Nephron progenitor cell (in vitro differentiated cells): ENCODE results near the gene OR2B2.
"Not testable (repeated sequence)": the region's sequence is repeated elsewhere in the genome, so short reads cannot be mapped to it uniquely, and the experiment has no call there.

Experiments
- DNase-seq: peaks from one replicate; pipeline ENCODE4 v3.0.0; 2021
- H3K27ac Mint-ChIP-seq: 2 replicates; pipeline ENCODE4 v1.8.0; 2021; ENCODE audit warnings: mild to moderate bottlenecking, moderate library complexity, mixed read lengths
- H3K27me3 Mint-ChIP-seq: 2 replicates; pipeline ENCODE4 v1.8.0; 2021; ENCODE audit warnings: mild to moderate bottlenecking, low read depth, mixed read lengths; ENCODE audit not compliant: poor library complexity
- H3K36me3 Mint-ChIP-seq: 2 replicates; pipeline ENCODE4 v1.8.0; 2021; ENCODE audit warnings: low read depth, mixed read lengths
- H3K4me1 Mint-ChIP-seq: 2 replicates; pipeline ENCODE4 v1.8.0; 2021; ENCODE audit warnings: mixed read lengths
- H3K4me3 Mint-ChIP-seq: 2 replicates; pipeline ENCODE4 v1.8.0; 2021; ENCODE audit warnings: mild to moderate bottlenecking, moderate library complexity, mixed read lengths
- H3K9me3 Mint-ChIP-seq: 2 replicates; pipeline ENCODE4 v1.8.0; 2021; ENCODE audit warnings: mild to moderate bottlenecking, moderate library complexity, mixed read lengths
- CTCF ChIP-seq: fragments of 200-600 bp; sonication (generic); IDR thresholded peaks from 2 replicates; pipeline ENCODE4 v1.5.0; 2021; ENCODE audit warnings: antibody characterized with exemption

The OR2B2 gene

GRCh38 chr6:27902335-27903314 lies 9.6 kb downstream of the OR2B2 start:
- H3K27ac Mint-ChIP-seq, result peak overlapping the region; percentile 69
- peaks cover 18% of the 10 kb centered on the region for H3K27me3 Mint-ChIP-seq
- peak overlapping the region; percentile 89 for H3K4me3 Mint-ChIP-seq
- H3K4me1 Mint-ChIP-seq, result no peaks in the 10 kb centered on the region
- H3K36me3 Mint-ChIP-seq, result no peaks in the 10 kb centered on the region
- no peak for TF ChIP-seq CTCF
- peaks cover 3% of the 10 kb centered on the region for H3K9me3 Mint-ChIP-seq
- DNase-seq, result peak; percentile 87

GRCh38 chr6:27901801-27902200 lies 10.4 kb downstream of the OR2B2 start:
- Mint-ChIP-seq H3K27ac (no peak overlapping the region), H3K27me3 (peaks cover 18% of the 10 kb centered on the region), H3K4me1 (no peaks in the 10 kb centered on the region), H3K4me3 (peak overlapping the region; percentile 89), H3K36me3 (no peaks in the 10 kb centered on the region), H3K9me3 (peaks cover 3% of the 10 kb centered on the region)
- no peak for TF ChIP-seq CTCF
- DNase-seq, result no peak

GRCh38 chr6:27900197-27900596 lies 12.0 kb downstream of the OR2B2 start:
- H3K4me1 Mint-ChIP-seq, H3K36me3 Mint-ChIP-seq, H3K27ac Mint-ChIP-seq, H3K4me3 Mint-ChIP-seq, DNase-seq, H3K9me3 Mint-ChIP-seq: not testable (repeated sequence)
- peaks cover 18% of the 10 kb centered on the region for H3K27me3 Mint-ChIP-seq

GRCh38 chr6:27899543-27899942 lies 12.7 kb downstream of the OR2B2 start:
- DNase-seq, result no peak
- no peaks in the 10 kb centered on the region for H3K4me1 Mint-ChIP-seq
- no peak overlapping the region for H3K4me3 Mint-ChIP-seq
- H3K27me3 Mint-ChIP-seq, result peaks cover 14% of the 10 kb centered on the region
- no peaks in the 10 kb centered on the region for H3K36me3 Mint-ChIP-seq
- no peak overlapping the region for H3K27ac Mint-ChIP-seq
- no peak for TF ChIP-seq CTCF
- peaks cover 3% of the 10 kb centered on the region for H3K9me3 Mint-ChIP-seq

- peak overlapping the region; percentile 52 for H3K4me3 Mint-ChIP-seq
- no peaks in the 10 kb centered on the region for H3K36me3 Mint-ChIP-seq
- H3K27ac Mint-ChIP-seq, result peak overlapping the region; percentile 91
- peaks cover 9% of the 10 kb centered on the region for H3K27me3 Mint-ChIP-seq
- H3K9me3 Mint-ChIP-seq, result peaks cover 1% of the 10 kb centered on the region
- no peaks in the 10 kb centered on the region for H3K4me1 Mint-ChIP-seq
- no peak for TF ChIP-seq CTCF
- no peak for DNase-seq
Observed at GRCh38 chr6:27897580-27898206, 14.5 kb downstream of the OR2B2 start.

GRCh38 chr6:27896398-27896796 lies 15.8 kb downstream of the OR2B2 start:
- H3K4me1 Mint-ChIP-seq, result peaks cover 4% of the 10 kb centered on the region
- no peak overlapping the region for H3K27ac Mint-ChIP-seq
- DNase-seq, result no peak
- no peak for TF ChIP-seq CTCF
- H3K9me3 Mint-ChIP-seq, result no peaks in the 10 kb centered on the region
- no peak overlapping the region for H3K4me3 Mint-ChIP-seq
- no peaks in the 10 kb centered on the region for H3K36me3 Mint-ChIP-seq
- peaks cover 4% of the 10 kb centered on the region for H3K27me3 Mint-ChIP-seq
